HG02981 (cell line): ENCODE results near the gene RANBP1.
"Not testable (repeated sequence)": the region's sequence is repeated elsewhere in the genome, so short reads cannot be mapped to it uniquely, and the experiment has no call there.

Experiments
- ATAC-seq: cut with Tn5 transposase; IDR thresholded peaks from one replicate; pipeline ENCODE4 v1.9.1; 2021; ENCODE audit warnings: mild to moderate bottlenecking, moderate library complexity; ENCODE audit not compliant: unreplicated experiment

RANBP1 gene

DNA sequence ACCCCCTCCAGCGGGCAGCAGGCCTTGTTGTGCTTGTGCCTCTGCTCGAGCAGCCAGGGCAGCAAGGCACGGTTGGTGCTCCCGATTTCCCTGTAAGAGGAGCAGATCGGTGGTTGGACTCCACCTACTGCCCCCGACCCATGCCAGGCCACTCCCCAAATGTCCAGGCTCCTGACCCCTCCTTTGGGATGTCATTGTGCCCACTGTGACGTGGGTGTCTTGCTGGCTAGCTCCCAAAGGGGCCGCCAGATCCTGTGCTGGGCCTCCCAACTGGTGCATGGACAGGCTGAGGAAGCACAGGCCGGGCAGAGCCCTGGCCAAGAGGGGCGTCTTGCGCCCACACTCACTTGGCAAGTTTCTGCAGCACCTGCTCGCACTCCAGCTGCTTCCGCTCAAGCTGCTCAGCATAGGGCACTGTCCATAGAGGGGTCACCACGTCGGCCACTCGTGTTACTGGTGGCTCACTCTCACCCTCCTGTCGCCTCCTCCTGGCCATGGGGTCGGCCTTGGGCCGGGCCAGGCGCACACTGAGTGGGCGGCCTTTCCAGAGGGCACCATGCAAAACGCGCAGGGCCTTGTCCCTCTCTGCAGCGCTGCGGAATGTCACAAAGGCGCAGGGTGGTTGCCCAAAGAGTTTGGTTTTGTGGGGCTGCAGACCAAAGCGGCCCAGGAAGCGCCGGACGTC is at the start of gene RANBP1:
Gene RANBP1, plus strand, starts transcription at position 414 of the 685 bp plus-strand sequence. Its CDS starts 81 bp downstream, at position 495.
- ATAC-seq, result no peak

GRCh38 chr22:20066617-20067383 is 49.1 kb upstream of the RANBP1 start:
- no peak for ATAC-seq

- not testable (repeated sequence) for ATAC-seq
These were observed 48.6 kb upstream of the RANBP1 start for GRCh38 chr22:20067384-20067682.

GRCh38 chr22:20068640-20069039 is 47.3 kb upstream of the RANBP1 start:
- no peak for ATAC-seq

DNA sequence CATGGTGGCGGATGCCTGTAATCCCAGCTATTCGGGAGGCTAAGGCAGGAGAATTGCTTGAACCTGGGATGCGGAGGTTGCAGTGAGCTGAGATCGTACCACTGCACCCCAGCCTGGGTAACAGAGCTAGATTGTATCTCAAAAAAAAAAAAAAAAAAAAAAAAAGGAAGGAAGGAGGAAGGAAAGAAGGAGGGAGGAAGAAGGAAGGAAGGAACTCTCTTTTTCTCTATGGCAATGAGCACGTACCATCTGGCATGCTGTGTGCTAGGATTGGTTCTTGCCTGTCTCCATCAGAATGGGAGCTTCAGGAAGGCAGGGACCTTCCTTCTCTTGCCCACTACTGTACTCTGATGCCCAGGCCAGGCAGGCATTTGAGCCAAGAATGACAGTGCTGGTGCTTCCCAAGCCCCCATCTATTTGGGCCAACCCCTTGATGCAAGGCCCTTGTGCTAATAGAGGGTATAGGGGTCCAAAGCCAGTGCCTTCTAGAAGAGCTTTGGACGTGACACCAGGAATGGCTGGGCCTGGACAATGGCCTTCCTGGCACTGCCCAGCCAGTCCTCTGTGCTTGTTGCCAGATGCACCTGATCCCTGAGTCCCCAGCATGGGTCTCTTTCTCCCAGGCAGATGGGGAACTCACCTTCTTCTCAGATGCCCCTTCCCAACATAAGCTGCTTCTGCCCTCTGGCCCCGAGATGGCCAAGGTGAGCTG is 46.4 kb upstream of the RANBP1 start:
- ATAC-seq, result no peak

GRCh38 chr22:20071524-20071972 is 44.4 kb upstream of the RANBP1 start:
- no peak for ATAC-seq

DNA sequence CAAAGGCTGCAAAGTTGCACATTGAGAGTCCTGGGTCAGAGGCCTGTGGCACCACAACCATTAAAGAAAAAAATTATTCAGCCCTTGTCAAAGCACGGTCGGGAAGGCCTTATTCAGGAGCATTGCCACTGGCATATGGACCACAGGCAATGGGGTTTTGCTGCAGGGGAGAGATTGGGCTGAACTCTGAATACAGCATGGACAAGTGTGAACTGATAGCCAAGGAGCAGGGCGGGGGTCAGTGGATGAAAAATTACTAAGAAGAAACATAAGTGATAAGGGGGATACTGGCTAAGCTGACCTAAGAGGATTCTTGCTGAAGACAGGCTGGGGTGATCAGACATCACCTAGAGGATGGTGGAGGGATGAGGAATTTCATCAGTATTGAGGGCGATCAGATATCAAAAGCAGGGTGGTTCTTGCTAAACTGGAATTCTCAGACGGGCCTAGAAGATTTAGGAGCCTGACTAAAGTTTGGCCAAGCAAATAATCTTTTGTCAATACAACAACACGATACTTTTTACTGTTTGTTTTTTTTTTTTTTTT is 39.2 kb upstream of the RANBP1 start:
- ATAC-seq, result no peak

GRCh38 chr22:20079745-20080444 is 36.0 kb upstream of the RANBP1 start, which contains the start of gene DGCR8:
Gene DGCR8 (plus strand): TSS chr22:20080241. CDS start chr22:20085964, 5,723 bp downstream.
- ATAC-seq, result peak; percentile 78

DNA sequence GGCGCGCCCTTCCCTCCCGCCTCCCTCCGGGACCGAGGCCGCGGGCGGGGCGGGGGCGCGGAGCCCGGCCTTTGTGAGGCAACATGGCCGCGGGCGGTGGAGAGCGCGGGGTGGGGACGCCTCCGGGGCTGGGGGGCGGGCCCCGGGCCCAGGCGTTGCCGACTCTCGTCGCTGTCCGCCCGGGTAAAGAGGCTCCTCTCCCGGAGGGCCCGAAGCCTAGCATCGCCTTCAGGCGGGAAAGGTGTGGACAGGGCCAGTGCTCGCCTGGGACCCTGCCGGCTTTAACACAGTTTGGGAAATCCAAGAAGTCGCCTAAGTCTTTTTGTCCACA is 35.5 kb upstream of the RANBP1 start:
- ATAC-seq, result peak; percentile 51

- no peak for ATAC-seq
These were observed 34.9 kb upstream of the RANBP1 start for GRCh38 chr22:20080776-20081654.

GRCh38 chr22:20083157-20083890 is 32.6 kb upstream of the RANBP1 start:
- ATAC-seq, result no peak

- no peak for ATAC-seq
These were observed 31.9 kb upstream of the RANBP1 start for GRCh38 chr22:20083891-20084546.

GRCh38 chr22:20084547-20085413 is 31.1 kb upstream of the RANBP1 start:
- no peak for ATAC-seq

DNA sequence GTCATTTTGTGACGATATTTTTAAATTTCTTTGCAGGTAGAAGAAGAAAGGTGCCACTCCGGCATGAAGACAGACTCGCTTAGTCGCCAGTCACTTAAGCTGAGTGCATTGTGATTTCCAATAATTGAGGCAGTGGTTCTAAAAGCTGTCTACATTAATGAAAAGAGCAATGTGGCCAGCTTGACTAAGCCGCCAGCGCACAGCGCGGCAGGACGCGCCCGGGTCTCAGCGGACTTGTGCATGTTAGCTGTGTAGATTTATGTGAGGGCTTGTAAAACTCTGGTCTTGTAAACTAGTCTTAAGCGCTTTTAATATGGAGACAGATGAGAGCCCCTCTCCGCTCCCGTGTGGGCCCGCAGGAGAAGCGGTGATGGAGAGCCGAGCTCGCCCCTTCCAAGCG is 30.3 kb upstream of the RANBP1 start:
- no peak for ATAC-seq

DNA sequence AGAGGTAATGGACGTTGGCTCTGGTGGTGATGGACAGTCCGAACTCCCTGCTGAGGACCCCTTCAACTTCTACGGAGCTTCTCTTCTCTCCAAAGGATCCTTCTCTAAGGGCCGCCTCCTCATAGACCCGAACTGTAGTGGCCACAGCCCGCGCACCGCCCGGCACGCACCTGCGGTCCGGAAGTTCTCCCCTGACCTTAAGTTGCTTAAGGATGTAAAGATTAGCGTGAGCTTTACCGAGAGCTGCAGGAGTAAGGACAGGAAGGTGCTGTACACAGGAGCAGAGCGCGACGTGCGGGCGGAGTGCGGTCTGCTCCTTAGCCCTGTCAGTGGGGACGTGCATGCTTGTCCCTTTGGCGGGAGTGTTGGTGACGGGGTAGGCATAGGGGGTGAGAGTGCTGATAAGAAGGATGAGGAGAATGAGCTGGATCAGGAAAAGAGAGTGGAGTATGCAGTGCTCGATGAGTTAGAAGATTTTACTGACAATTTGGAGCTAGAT is 29.8 kb upstream of the RANBP1 start:
- no peak for ATAC-seq

DNA sequence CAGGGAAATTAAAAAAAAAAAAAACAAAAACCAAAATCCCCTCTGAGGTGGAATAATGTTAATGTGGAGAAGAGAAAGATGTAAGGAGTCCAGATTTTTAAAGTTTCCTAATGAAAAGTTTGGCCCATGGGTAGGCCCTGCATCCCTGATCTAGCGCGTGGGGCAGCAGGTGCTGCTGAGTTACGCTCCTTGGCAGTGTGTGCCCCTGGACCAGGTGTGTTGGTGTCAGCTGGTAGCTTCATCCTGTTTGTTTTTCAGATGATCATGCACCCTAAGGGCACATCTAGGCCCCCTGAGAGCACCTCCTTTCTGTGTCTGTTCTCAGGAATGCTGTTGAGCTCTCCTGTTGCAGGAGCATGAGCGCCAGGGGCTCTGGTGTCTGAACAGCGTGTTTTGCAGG is 29.1 kb upstream of the RANBP1 start:
- no peak for ATAC-seq
